ENCODE measurements around the gene PSENEN.

PSENEN gene

DNA sequence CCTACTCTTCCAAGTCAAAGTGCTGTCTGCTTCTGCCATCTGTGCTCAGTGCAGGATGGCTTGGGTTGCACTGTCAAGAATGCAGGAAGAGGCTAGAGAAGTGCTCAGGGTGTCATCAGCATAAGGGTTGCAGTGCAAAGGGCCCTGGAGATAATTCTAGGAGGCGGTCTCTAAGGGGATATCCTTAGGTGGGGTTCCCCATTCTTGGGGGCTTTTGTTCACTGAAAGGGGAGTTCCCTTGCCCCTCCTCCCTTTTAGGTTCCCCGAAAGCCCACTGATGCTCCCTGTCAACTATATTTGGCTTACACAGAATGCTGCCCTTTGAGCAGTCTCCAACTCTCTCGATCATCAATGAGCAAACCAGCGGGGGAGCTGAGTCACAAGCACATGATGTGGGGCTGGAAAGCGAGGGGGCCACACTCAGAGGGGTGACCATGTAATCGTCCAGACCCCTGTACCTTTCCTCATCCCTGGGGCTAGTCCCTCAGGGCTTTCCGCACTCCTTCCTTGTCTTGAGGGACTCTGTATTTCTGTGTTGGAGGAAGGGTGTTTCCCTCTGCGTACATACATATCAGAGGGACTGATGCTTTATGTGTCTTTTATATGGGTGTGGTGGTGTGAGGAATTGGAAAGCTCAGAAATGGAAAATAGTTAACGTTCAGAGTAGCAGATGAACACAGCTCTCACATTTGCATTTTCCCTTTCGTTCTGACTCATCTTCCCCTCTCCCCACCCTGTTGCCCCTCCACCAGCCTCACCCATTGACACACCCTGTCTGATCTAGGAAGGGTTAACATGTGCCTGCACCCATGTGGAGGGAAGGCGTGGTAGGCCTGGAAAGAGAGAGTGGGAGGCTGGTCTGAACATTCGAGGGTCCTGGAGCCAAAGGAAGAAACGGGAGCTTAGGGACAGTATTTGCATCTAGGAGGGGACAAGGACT is 34.4 kb upstream of the PSENEN start:
- H3K27ac ChIP-seq: no peak overlapping the region
- TF ChIP-seq, protein P1, sequence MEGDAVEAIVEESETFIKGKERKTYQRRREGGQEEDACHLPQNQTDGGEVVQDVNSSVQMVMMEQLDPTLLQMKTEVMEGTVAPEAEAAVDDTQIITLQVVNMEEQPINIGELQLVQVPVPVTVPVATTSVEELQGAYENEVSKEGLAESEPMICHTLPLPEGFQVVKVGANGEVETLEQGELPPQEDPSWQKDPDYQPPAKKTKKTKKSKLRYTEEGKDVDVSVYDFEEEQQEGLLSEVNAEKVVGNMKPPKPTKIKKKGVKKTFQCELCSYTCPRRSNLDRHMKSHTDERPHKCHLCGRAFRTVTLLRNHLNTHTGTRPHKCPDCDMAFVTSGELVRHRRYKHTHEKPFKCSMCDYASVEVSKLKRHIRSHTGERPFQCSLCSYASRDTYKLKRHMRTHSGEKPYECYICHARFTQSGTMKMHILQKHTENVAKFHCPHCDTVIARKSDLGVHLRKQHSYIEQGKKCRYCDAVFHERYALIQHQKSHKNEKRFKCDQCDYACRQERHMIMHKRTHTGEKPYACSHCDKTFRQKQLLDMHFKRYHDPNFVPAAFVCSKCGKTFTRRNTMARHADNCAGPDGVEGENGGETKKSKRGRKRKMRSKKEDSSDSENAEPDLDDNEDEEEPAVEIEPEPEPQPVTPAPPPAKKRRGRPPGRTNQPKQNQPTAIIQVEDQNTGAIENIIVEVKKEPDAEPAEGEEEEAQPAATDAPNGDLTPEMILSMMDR (conservative IDR thresholded peaks at IDR 0.05): no peak
- TF ChIP-seq ZFX (IDR thresholded peaks at IDR 0.05): no peak

DNA sequence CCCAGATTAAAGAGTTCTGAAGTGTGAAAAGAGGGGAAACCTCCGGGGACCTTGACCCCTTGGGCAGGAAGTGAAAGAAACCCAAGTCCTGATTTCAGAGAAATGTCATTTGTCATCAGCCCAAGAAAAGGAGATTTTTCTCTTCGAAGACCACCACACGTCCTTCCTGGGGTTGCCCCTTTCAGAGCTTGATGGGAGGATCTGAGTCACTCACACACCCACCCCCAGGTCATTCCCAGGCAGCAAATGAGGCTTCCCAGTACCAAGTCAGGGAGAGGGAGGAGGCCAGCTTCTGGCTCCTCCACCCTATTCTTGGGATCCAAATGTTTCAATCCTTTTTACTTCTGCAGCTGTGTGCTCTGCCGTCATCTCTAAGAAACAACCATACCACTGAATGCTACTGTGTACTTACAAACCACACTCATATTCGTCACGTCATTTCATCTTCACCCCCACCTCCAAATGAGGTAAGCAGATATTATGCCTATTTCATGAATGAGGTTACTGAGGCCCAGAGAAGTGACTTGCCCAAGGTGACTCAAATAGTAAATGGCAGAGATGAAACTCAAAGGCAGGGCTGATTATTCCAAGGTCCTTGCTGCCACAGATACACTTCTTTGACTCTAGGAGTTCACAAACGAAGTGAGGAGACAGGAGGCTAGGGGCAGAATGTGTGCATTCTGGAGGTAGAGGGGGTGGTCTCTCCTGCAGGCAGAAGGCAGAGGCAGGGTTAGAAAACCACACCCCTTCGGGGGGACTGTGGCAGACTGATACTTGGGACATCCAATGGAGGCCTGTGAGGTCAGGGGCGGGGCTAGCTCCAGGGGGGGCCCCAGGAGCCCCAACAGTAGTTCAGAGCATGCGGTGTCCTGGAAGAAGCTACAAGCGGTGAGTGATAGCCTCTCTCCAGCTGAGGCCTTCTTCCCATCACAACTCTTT is 32.6 kb upstream of the PSENEN start:
- TF ChIP-seq, protein P1 (conservative IDR thresholded peaks at IDR 0.05): no peak
- TF ChIP-seq ZFX (IDR thresholded peaks at IDR 0.05): no peak
- H3K27ac ChIP-seq: no peak overlapping the region

DNA sequence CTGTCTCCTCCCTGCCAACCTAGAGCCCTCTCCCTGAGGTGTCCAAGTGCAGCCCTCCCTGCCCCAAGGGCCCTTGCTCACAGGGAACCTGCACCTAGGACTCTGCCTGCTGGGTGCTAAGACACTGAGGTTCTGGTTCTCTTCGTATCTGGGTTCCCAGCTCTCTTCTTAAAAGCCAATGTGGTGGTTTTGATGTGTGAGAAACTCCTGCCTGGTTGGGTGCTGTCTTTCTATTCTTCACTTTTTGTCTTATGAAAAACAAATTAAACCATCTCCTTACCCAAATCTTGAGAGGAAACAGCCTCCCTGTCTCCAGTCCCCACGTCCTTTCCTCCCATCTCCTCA is 32.0 kb upstream of the PSENEN start:
- TF ChIP-seq, protein P1 (conservative IDR thresholded peaks at IDR 0.05): no peak
- no peak for TF ChIP-seq ZFX (IDR thresholded peaks at IDR 0.05)

DNA sequence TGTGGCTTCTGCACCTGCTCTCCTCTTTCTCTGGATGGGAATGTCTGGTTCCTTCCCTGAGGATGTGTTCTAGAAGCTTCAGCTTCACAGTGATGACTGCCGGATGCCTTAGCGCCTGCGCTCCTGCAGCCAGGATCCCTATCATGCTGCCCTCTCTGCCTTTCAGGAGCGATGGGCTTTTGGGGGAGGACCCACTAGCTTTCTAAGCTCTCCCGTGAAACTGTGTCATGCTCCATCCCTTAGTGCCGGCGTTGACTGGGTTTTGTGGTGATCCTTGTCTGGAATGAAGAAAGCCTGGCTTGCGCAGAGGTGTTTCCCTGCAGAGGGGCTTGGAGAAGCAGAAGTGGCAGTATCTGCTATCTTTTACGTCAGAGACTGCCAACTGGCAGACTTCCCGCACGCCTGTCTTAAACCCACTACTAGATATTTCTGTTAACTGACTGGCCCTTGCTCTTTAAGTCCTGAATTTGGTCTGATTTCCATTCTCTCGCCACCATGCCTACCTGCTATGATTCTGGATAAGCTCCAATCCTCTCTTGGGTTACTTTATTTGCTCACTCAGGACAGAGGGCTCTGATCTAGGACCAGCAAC is 31.5 kb upstream of the PSENEN start:
- TF ChIP-seq, protein P1 (conservative IDR thresholded peaks at IDR 0.05): no peak
- no peak for TF ChIP-seq ZFX (IDR thresholded peaks at IDR 0.05)
- H3K27ac ChIP-seq: no peak overlapping the region

More for the DNA sequence above, 32.0 kb upstream of the PSENEN start:
- no peak overlapping the region for H3K27ac ChIP-seq

DNA sequence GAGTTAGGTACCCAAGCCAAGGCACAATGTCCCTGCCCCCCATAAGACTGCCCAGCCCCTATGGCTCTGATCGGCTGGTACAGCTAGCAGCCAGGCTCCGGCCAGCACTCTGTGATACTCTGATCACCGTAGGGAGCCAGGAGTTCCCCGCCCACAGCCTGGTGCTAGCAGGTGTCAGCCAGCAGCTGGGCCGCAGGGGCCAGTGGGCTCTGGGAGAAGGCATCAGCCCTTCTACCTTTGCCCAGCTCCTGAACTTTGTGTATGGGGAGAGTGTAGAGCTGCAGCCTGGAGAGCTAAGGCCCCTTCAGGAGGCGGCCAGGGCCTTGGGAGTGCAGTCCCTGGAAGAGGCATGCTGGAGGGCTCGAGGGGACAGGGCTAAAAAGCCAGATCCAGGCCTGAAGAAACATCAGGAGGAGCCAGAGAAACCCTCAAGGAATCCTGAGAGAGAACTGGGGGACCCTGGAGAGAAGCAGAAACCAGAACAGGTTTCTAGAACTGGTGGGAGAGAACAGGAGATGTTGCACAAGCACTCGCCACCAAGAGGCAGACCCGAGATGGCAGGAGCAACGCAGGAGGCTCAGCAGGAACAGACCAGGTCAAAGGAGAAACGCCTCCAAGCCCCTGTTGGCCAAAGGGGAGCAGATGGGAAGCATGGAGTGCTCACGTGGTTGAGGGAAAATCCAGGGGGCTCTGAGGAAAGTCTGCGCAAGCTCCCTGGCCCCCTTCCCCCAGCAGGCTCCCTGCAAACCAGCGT is 30.7 kb upstream of the PSENEN start:
- TF ChIP-seq, protein P1 (conservative IDR thresholded peaks at IDR 0.05): no peak
- TF ChIP-seq ZFX (IDR thresholded peaks at IDR 0.05): no peak
- H3K27ac ChIP-seq: no peak overlapping the region; the same call in 1 of the 2 replicates

DNA sequence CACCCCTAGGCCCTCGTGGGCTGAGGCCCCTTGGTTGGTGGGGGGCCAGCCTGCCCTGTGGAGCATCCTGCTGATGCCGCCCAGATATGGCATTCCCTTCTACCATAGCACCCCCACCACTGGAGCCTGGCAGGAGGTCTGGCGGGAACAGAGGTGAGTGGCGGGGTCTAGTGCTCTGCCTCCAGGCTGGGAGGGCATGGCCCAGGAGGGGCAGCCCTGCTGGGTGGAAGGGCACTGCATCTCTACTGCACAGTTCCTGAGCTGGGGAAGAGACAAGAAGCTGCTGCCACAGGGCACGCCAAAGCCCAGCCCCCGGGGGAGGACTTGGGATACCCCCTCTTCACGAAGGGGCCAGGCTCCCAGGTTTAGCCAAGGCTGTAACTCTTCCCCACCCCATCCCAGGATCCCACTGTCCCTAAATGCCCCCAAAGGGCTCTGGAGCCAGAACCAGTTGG is 30.1 kb upstream of the PSENEN start:
- TF ChIP-seq, protein P1 (conservative IDR thresholded peaks at IDR 0.05): no peak
- TF ChIP-seq ZFX (IDR thresholded peaks at IDR 0.05): no peak
- H3K27ac ChIP-seq: peak overlapping the region; percentile 92
